HG03354 (cell line): ENCODE measurements around the gene PWWP2A.
"Not testable (repeated sequence)": the region's sequence is repeated elsewhere in the genome, so short reads cannot be mapped to it uniquely, and the experiment has no call there.

ENCODE experiments used
- ATAC-seq: cut with Tn5 transposase; IDR thresholded peaks from one replicate; pipeline ENCODE4 v1.9.1; 2021; ENCODE audit warnings: mild to moderate bottlenecking; ENCODE audit not compliant: unreplicated experiment, poor library complexity, severe bottlenecking

PWWP2A gene

GRCh38 chr5:160119142-160119904 lies at the start of gene PWWP2A:
PWWP2A (minus strand) TSS chr5:160119450; CDS start chr5:160119388, 62 bp downstream.
- peak; percentile 93 for ATAC-seq

GRCh38 chr5:160167624-160168165 lies 48.4 kb upstream of the PWWP2A start:
- ATAC-seq, result no peak

- no peak for ATAC-seq
Observed at GRCh38 chr5:160166973-160167623, 47.8 kb upstream of the PWWP2A start.

GRCh38 chr5:160166069-160166972 lies 47.1 kb upstream of the PWWP2A start:
- no peak for ATAC-seq

- no peak for ATAC-seq
Observed at GRCh38 chr5:160165137-160166068, 46.2 kb upstream of the PWWP2A start.

- no peak for ATAC-seq
Observed at GRCh38 chr5:160162910-160163309, 43.7 kb upstream of the PWWP2A start.

- no peak for ATAC-seq
Observed at GRCh38 chr5:160161626-160162025, 42.4 kb upstream of the PWWP2A start.

GRCh38 chr5:160160875-160161274 lies 41.6 kb upstream of the PWWP2A start:
- ATAC-seq, result not testable (repeated sequence)

GRCh38 chr5:160159991-160160792 lies 40.9 kb upstream of the PWWP2A start:
- ATAC-seq, result no peak

GRCh38 chr5:160158087-160158486 lies 38.8 kb upstream of the PWWP2A start:
- no peak for ATAC-seq

GRCh38 chr5:160155017-160155750 lies 35.9 kb upstream of the PWWP2A start:
- no peak for ATAC-seq

GRCh38 chr5:160152901-160153300 lies 33.7 kb upstream of the PWWP2A start:
- no peak for ATAC-seq

- ATAC-seq, result peak; percentile 61
Observed at GRCh38 chr5:160152287-160152686, 33.0 kb upstream of the PWWP2A start.

GRCh38 chr5:160151017-160151416 lies 31.8 kb upstream of the PWWP2A start:
- no peak for ATAC-seq

- no peak for ATAC-seq
Observed at GRCh38 chr5:160150381-160150780, 31.1 kb upstream of the PWWP2A start.

GRCh38 chr5:160144436-160144835 lies 25.2 kb upstream of the PWWP2A start:
- not testable (repeated sequence) for ATAC-seq

- no peak for ATAC-seq
Observed at GRCh38 chr5:160134332-160134731, 15.1 kb upstream of the PWWP2A start.

GRCh38 chr5:160133918-160134304 lies 14.7 kb upstream of the PWWP2A start:
- ATAC-seq, result no peak
